Body of pancreas (tissue), 4 donors: ENCODE measurements around the gene HMOX2.

ENCODE experiments used
- CTCF ChIP-seq, 7 experiments: fragments of 450-650 bp in 4 of 7; fragments of 200-600 bp in 3 of 7; sonication (generic) in 3 of 7; IDR thresholded peaks; one replicate each; pipeline ENCODE4 v1.5.1; 2016 to 2019; ENCODE audit warnings: antibody characterized with exemption in 7 of 7
- POLR2A ChIP-seq, 3 donors: fragments of 450-650 bp; IDR thresholded peaks; one replicate each; pipeline ENCODE4 v1.6.1; 2016; ENCODE audit warnings: antibody characterized with exemption in 3 of 3, mild to moderate bottlenecking in 2 of 3

- TF ChIP-seq POLR2A (IDR thresholded peaks at IDR 0.05) (no peak), CTCF (IDR thresholded peaks at IDR 0.05) (no peak)
Measured at GRCh38 chr16:4487955-4488498, 11.8 kb downstream of the HMOX2 start.
